K562 (cell line): ENCODE data around the gene KRT77. TPM values are rescaled to one million over a fixed set of nuclear protein-coding genes. Genes with fewer than 3 reads are reported as not detected.

Source experiments
- ATAC-seq: fragments of 200-7000 bp; cut with Tn5 transposase; 3 replicates; pipeline ENCODE4 v1.9.1; 2020; ENCODE audit warnings: moderate library complexity
- BruUV-seq: library from RNA; stranded (reverse); fragments of 400-500 nt; replicated peaks from 2 replicates; lab custom pipeline; 2021; lab: Mats Ljungman, UMichigan
- CTCF ChIA-PET: fragments of 300-600 bp; formaldehyde crosslinking; extraction: SDS; loops from one replicate; lab custom pipeline; 2021; ENCODE audit warnings: low intra/inter-chr PET ratio; lab: Yijun Ruan, JAX
- POLR2A ChIA-PET: fragments of 300-600, 350-650 bp; sonication (Branson Sonifier 250); formaldehyde crosslinking; extraction: SDS; loops from one replicate; lab custom pipeline; 2021; ENCODE audit warnings: antibody characterized with exemption, inconsistent platforms; lab: Yijun Ruan, JAX
- DNase-seq, 4 experiments: peaks; one replicate each; pipeline versions ENCODE4 v3.0.0 to v3.0.0-alpha.2; 2011 to 2018; ENCODE audit warnings: low spot score in 3 of 4, mixed read lengths in 3 of 4; ENCODE audit errors: extremely low read depth in 1 of 4
- FAIRE-seq: peaks from 2 replicates; lab custom pipeline; 2011; peaks lifted over from hg19 to GRCh38; lab: Jason Lieb, UNC
- H2AFZ ChIP-seq: 2 replicates; pipeline ENCODE4 v1.6.0; 2011; ENCODE audit warnings: low read depth, low read length, control low read depth, inconsistent platforms
- H3K27ac ChIP-seq: fragments of 200-600 bp; 3 replicates; pipeline ENCODE4 v1.8.0; 2011; ENCODE audit warnings: low read depth, mild to moderate bottlenecking, control low read depth, inconsistent platforms, low read length, moderate library complexity, mixed read lengths; ENCODE audit errors: extremely low read depth
- H3K27me3 ChIP-seq, 2 experiments: fragments of 300-600 bp in 1 of 2; 2 replicates in 1 of 2; 3 replicates in 1 of 2; pipeline versions ENCODE4 v1.6.0 to v1.8.0; 2011; ENCODE audit warnings: inconsistent platforms in 2 of 2, low read length in 2 of 2, mild to moderate bottlenecking in 1 of 2, mixed read lengths in 1 of 2, moderate library complexity in 1 of 2; ENCODE audit not compliant: control insufficient read depth in 2 of 2, insufficient read depth in 2 of 2
- H3K36me3 ChIP-seq: fragments of 300-600 bp; 3 replicates; pipeline ENCODE4 v1.8.0; 2011; ENCODE audit warnings: mild to moderate bottlenecking, low read length, inconsistent platforms; ENCODE audit not compliant: control insufficient read depth, insufficient read depth
- H3K4me1 ChIP-seq, 2 experiments: fragments of 200-600 bp in 1 of 2; replicated peaks in 1 of 2; 2 replicates in 1 of 2; 3 replicates in 1 of 2; pipeline versions ENCODE4 v1.5.1 to v1.8.0; 2011; ENCODE audit warnings: inconsistent platforms in 2 of 2, low read length in 2 of 2, mild to moderate bottlenecking in 1 of 2, mixed read lengths in 1 of 2, moderate library complexity in 1 of 2; ENCODE audit not compliant: control insufficient read depth in 2 of 2, insufficient read depth in 2 of 2
- H3K4me2 ChIP-seq: 2 replicates; pipeline ENCODE4 v1.6.1; 2011; ENCODE audit warnings: low read length, control low read depth, inconsistent platforms, mixed read lengths; ENCODE audit not compliant: insufficient read depth
- H3K4me3 ChIP-seq: fragments of 200-600 bp; sonication (generic), shearing (Covaris generic); 2 replicates; pipeline ENCODE4 v1.5.1; 2016; ENCODE audit warnings: control low read depth, inconsistent platforms
- H3K79me2 ChIP-seq: fragments of 200-600 bp; 3 replicates; pipeline ENCODE4 v1.8.0; 2011; ENCODE audit warnings: low read length, inconsistent platforms; ENCODE audit not compliant: control insufficient read depth, insufficient read depth
- H3K9ac ChIP-seq, 2 experiments: 2 replicates each; pipeline versions ENCODE4 v1.6.0 to v1.6.1; 2011; ENCODE audit warnings: low read depth in 2 of 2, low read length in 2 of 2, control low read depth in 1 of 2, inconsistent platforms in 1 of 2, mild to moderate bottlenecking in 1 of 2, mixed read lengths in 1 of 2; ENCODE audit not compliant: insufficient read depth in 1 of 2
- H3K9me1 ChIP-seq: one replicate; pipeline ENCODE4 v1.6.0; 2011; ENCODE audit warnings: inconsistent platforms, mild to moderate bottlenecking, low read length, moderate library complexity; ENCODE audit not compliant: control insufficient read depth, insufficient read depth
- H3K9me3 ChIP-seq: replicated peaks from 2 replicates; pipeline ENCODE4 v1.5.1; 2011; ENCODE audit warnings: low read depth, low read length, inconsistent platforms; ENCODE audit not compliant: control insufficient read depth, insufficient read depth
- H4K20me1 ChIP-seq: replicated peaks from 2 replicates; pipeline ENCODE4 v1.6.1; 2011; ENCODE audit warnings: low read length, inconsistent platforms, mixed read lengths; ENCODE audit not compliant: control insufficient read depth, insufficient read depth
- ASH1L ChIP-seq: fragments of 450-650 bp; IDR thresholded peaks from 2 replicates; pipeline ENCODE4 v1.6.1; 2018; ENCODE audit warnings: borderline replicate concordance, mild to moderate bottlenecking, low read depth; ENCODE audit not compliant: partially characterized antibody
- BDP1 ChIP-seq: IDR thresholded peaks from 3 replicates; pipeline ENCODE4 v1.6.1; 2011; ENCODE audit not compliant: insufficient read length, insufficient read depth
- HDAC1 ChIP-seq, 2 experiments: fragments of 450-650 bp; IDR thresholded peaks; 2 replicates each; pipeline ENCODE4 v1.6.1; 2016 to 2017; ENCODE audit warnings: inconsistent platforms in 1 of 2, mild to moderate bottlenecking in 1 of 2, moderate library complexity in 1 of 2
- HDGF ChIP-seq: fragments of 450-650 bp; IDR thresholded peaks from 2 replicates; pipeline ENCODE4 v1.6.1; 2016
- POLR3G ChIP-seq: IDR thresholded peaks from 2 replicates; pipeline ENCODE4 v1.6.1; 2011; ENCODE audit not compliant: insufficient read length, insufficient replicate concordance; ENCODE audit errors: extremely low read depth
- TGIF2 ChIP-seq: sonication (generic); formaldehyde crosslinking; IDR thresholded peaks from 2 replicates; pipeline ENCODE4 v1.8.1; 2022; ENCODE audit warnings: mild to moderate bottlenecking, missing genetic modification reagents, moderate library complexity
- ZBED1 ChIP-seq: IDR thresholded peaks from 2 replicates; pipeline ENCODE4 v1.6.1; 2014
- ZNF347 ChIP-seq: fragments of 450-650 bp; formaldehyde crosslinking; IDR thresholded peaks from 2 replicates; pipeline ENCODE4 v1.4.0; 2020; ENCODE audit warnings: low read depth, mild to moderate bottlenecking, moderate library complexity
- ZNF354B ChIP-seq: fragments of 250-450 bp; sonication (Bioruptor Pico); IDR thresholded peaks from 2 replicates; pipeline ENCODE4 v1.4.0; 2020
- WGBS: fragments of 100-300 bp; shearing (Covaris generic); methylation state at CpG from one replicate; pipeline ENCODE4 v1.1.6; 2016; ENCODE audit warnings: low coverage, mixed read lengths; ENCODE audit not compliant: insufficient coverage; ENCODE audit errors: missing lambda C conversion rate; 5-methylcytosine and 5-hydroxymethylcytosine counted together
- in situ Hi-C: fragments of 300-500 bp; cut with MboI; formaldehyde crosslinking; loops from 4 replicates; pipeline ENCODE4 v1.15.0; 2018; ENCODE audit warnings: inconsistent platforms, mixed read lengths
- intact Hi-C: fragments of 100-400 bp; cut with micrococcal nuclease; formaldehyde crosslinking; loops from 2 replicates; pipeline ENCODE4 v1.14.2; 2022
- polyA plus RNA-seq, 8 experiments: library from polyadenylated mRNA; depleted of rRNA in 4 of 8; stranded (reverse) in 5 of 8; unstranded in 3 of 8; fragments of >200 nt; fragmentation: Nextera tagmentation in 2 of 8; fragmentation: Illumina TruSeq in 1 of 8; extraction: Ambion mirVana in 2 of 8; extraction: Trizol in 1 of 8; gene quantifications; 2 replicates each; pipeline versions ENCODE4 v1.2.1 to v1.2.3, GENCODE V29; 2011 to 2014; ENCODE audit warnings: inconsistent platforms in 1 of 8, missing spikeins in 1 of 8
- total RNA-seq, 7 experiments: library from RNA; depleted of rRNA in 6 of 7; stranded (reverse); fragments of >200 nt in 6 of 7; fragmentation: Illumina TruSeq in 2 of 7; extraction: Trizol in 2 of 7; gene quantifications; 2 replicates each; pipeline versions ENCODE4 v1.2.1 to v1.2.3, GENCODE V29; 2011 to 2021; ENCODE audit warnings: low replicate concordance in 1 of 7
- TF ChIP-seq, protein P1 (sequence below): IDR thresholded peaks from 2 replicates; pipeline ENCODE4 v1.6.1; 2011; ENCODE audit warnings: borderline replicate concordance, low read depth, mild to moderate bottlenecking, moderate library complexity, low read length; ENCODE audit not compliant: insufficient read depth, poor library complexity, severe bottlenecking

The KRT77 gene
- total and polyA plus RNA-seq, 9 of the 15 experiments (the other 6 are each of a cell fraction or from before 2014, with no cell fraction given), result not detected

DNA sequence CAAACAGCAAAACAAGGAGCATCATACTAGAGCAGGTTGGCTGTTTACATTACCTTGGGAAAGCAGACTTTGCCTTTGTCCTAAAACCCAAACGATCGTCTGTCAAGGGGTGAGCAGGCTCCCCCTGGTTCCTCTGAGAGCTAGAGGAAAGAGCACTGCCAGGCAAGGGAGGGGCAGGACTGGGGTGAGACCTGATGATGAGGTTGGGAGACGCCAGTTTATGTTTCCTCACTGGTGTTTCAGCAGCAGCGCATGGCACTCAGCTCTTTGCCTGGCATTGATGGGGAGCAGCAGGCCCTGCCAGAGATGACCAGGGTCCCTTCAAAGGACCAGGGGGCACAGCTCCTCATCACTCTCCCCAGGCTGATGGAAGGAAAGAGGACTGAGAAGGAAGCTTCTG is 43.4 kb downstream of the KRT77 start:
- intact Hi-C loops, result loop anchor here (5.0 kb wide), 1 partner anchor 73 kb away; no protein-coding TSS in a partner anchor
- no peak for DNase-seq
- no peak overlapping the region for H3K9ac ChIP-seq
- H3K4me3 ChIP-seq, result no peak overlapping the region
- 83% methylated on average over 4 of the region's 4 CpGs for WGBS
- H3K36me3 ChIP-seq, result no peaks in the 10 kb centered on the region
- no peak for TF ChIP-seq POLR3G
- no peak for TF ChIP-seq ZNF347 (CRISPR knock-in tag)
- TF ChIP-seq, protein P1, sequence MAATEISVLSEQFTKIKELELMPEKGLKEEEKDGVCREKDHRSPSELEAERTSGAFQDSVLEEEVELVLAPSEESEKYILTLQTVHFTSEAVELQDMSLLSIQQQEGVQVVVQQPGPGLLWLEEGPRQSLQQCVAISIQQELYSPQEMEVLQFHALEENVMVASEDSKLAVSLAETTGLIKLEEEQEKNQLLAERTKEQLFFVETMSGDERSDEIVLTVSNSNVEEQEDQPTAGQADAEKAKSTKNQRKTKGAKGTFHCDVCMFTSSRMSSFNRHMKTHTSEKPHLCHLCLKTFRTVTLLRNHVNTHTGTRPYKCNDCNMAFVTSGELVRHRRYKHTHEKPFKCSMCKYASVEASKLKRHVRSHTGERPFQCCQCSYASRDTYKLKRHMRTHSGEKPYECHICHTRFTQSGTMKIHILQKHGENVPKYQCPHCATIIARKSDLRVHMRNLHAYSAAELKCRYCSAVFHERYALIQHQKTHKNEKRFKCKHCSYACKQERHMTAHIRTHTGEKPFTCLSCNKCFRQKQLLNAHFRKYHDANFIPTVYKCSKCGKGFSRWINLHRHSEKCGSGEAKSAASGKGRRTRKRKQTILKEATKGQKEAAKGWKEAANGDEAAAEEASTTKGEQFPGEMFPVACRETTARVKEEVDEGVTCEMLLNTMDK, result no peak
- no peak for TF ChIP-seq HDAC1 (IDR thresholded peaks at IDR 0.05)
- TF ChIP-seq HDGF, result no peak
- no peak for TF ChIP-seq TGIF2 (CRISPR knock-in tag)
- no peak for TF ChIP-seq BDP1
- no peak for TF ChIP-seq ASH1L
- TF ChIP-seq ZBED1, result no peak
- TF ChIP-seq ZNF354B (CRISPR knock-in tag), result no peak
- in situ Hi-C loops, result no loop called here
- CTCF ChIA-PET, result no interaction called here
- no peaks in the 10 kb centered on the region for H4K20me1 ChIP-seq
- no peak overlapping the region for H3K27ac ChIP-seq
- ATAC-seq, result no peak
- POLR2A ChIA-PET, result interaction anchor here (0.6 to 0.7 kb wide), 2 partner anchors 15 to 56 kb away, joined by 3 read pairs; no protein-coding TSS in a partner anchor
- H2AFZ ChIP-seq, result no peak overlapping the region; the same call in 1 of the 2 replicates
- H3K9me3 ChIP-seq, result no peaks in the 10 kb centered on the region
- H3K27me3 ChIP-seq, result no peaks in the 10 kb centered on the region
- peaks cover 49 to 58% of the 10 kb centered on the region in 2 experiments for H3K4me1 ChIP-seq
- no peak for FAIRE-seq
- H3K79me2 ChIP-seq, result no peaks in the 10 kb centered on the region
- BruUV-seq, result no TSS peak
- no peak overlapping the region for H3K4me2 ChIP-seq
- peaks cover 2% of the 10 kb centered on the region for H3K9me1 ChIP-seq
